GM12872 (cell line): ENCODE data around the gene METTL22.

Experiments
- CTCF ChIP-seq: IDR thresholded peaks from 3 replicates; pipeline ENCODE4 v1.5.1; 2011; ENCODE audit warnings: low read depth, mild to moderate bottlenecking, low read length, moderate library complexity; ENCODE audit not compliant: insufficient read depth

METTL22 gene

GRCh38 chr16:8677481-8677880, 56.0 kb downstream of the METTL22 start:
- TF ChIP-seq CTCF, result no peak

GRCh38 chr16:8678068-8678927, 56.8 kb downstream of the METTL22 start:
- no peak for TF ChIP-seq CTCF

GRCh38 chr16:8679151-8679550, 57.7 kb downstream of the METTL22 start:
- no peak for TF ChIP-seq CTCF

- no peak for TF ChIP-seq CTCF
These were observed 61.2 kb downstream of the METTL22 start for GRCh38 chr16:8682551-8683259.

GRCh38 chr16:8683640-8684039, 62.1 kb downstream of the METTL22 start:
- TF ChIP-seq CTCF, result no peak

- TF ChIP-seq CTCF, result no peak
These were observed 64.1 kb downstream of the METTL22 start for GRCh38 chr16:8685617-8686016.

GRCh38 chr16:8686031-8686621, 64.6 kb downstream of the METTL22 start:
- no peak for TF ChIP-seq CTCF
